H9 (cell line): ENCODE results near the gene RILP. TPM values are rescaled to one million over a fixed set of nuclear protein-coding genes. Genes with fewer than 3 reads are reported as not detected.

Experiments used
- DNase-seq: peaks from one replicate; pipeline ENCODE4 v3.0.0-alpha.2; 2017
- H2AFZ ChIP-seq: one replicate; pipeline ENCODE4 v1.6.1; 2013; ENCODE audit warnings: mild to moderate bottlenecking, low read length, control low read depth, moderate library complexity
- H2AK5ac ChIP-seq: 2 replicates; pipeline ENCODE4 v1.6.1; 2013; ENCODE audit warnings: low read length, control low read depth, mixed read lengths; ENCODE audit not compliant: insufficient read length
- H2BK120ac ChIP-seq: one replicate; pipeline ENCODE4 v1.6.1; 2013; ENCODE audit warnings: low read depth, mild to moderate bottlenecking, low read length, control low read depth, inconsistent platforms; ENCODE audit not compliant: poor library complexity, severe bottlenecking
- H2BK12ac ChIP-seq: 2 replicates; pipeline ENCODE4 v1.6.1; 2013; ENCODE audit warnings: low read length, control low read depth, mixed read lengths, low read depth; ENCODE audit not compliant: insufficient read length
- H2BK15ac ChIP-seq: 2 replicates; pipeline ENCODE4 v1.6.1; 2013; ENCODE audit warnings: low read depth, low read length, control low read depth
- H2BK20ac ChIP-seq: one replicate; pipeline ENCODE4 v1.6.1; 2013; ENCODE audit warnings: low read depth, mild to moderate bottlenecking, low read length, control low read depth, inconsistent platforms; ENCODE audit not compliant: poor library complexity, severe bottlenecking
- H2BK5ac ChIP-seq: 2 replicates; pipeline ENCODE4 v1.6.1; 2013; ENCODE audit warnings: low read length, control low read depth, mixed read lengths; ENCODE audit not compliant: insufficient read length
- H3K14ac ChIP-seq: 2 replicates; pipeline ENCODE4 v1.6.1; 2013; ENCODE audit warnings: low read length, control low read depth; ENCODE audit not compliant: insufficient read depth
- H3K18ac ChIP-seq: 2 replicates; pipeline ENCODE4 v1.6.1; 2013; ENCODE audit warnings: low read depth, mild to moderate bottlenecking, mixed read lengths, low read length, control low read depth; ENCODE audit not compliant: insufficient read length
- H3K23ac ChIP-seq: 2 replicates; pipeline ENCODE4 v1.6.1; 2013; ENCODE audit warnings: low read length, control low read depth, mixed read lengths, low read depth; ENCODE audit not compliant: insufficient read length
- H3K23me2 ChIP-seq: 2 replicates; pipeline ENCODE4 v1.6.1; 2013; ENCODE audit warnings: low read depth, mild to moderate bottlenecking, mixed read lengths, low read length, control low read depth; ENCODE audit not compliant: insufficient read length, poor library complexity, severe bottlenecking
- H3K27ac ChIP-seq: 2 replicates; pipeline ENCODE4 v1.5.1; 2013; ENCODE audit warnings: low read length, control low read depth, mixed read lengths, low read depth; ENCODE audit not compliant: insufficient read length
- H3K27me3 ChIP-seq: 2 replicates; pipeline ENCODE4 v1.6.1; 2013; ENCODE audit warnings: low read length, control low read depth, inconsistent platforms; ENCODE audit not compliant: insufficient read depth
- H3K4ac ChIP-seq: 2 replicates; pipeline ENCODE4 v1.6.1; 2013; ENCODE audit warnings: low read depth, mild to moderate bottlenecking, control low read depth, inconsistent platforms, low read length, moderate library complexity
- H3K4me1 ChIP-seq: 2 replicates; pipeline ENCODE4 v1.6.1; 2013; ENCODE audit warnings: low read length, control low read depth, inconsistent platforms; ENCODE audit not compliant: insufficient read depth
- H3K4me2 ChIP-seq: 2 replicates; pipeline ENCODE4 v1.6.1; 2013; ENCODE audit warnings: low read length, control low read depth, mixed read lengths; ENCODE audit not compliant: insufficient read length, insufficient read depth
- H3K56ac ChIP-seq: 2 replicates; pipeline ENCODE4 v1.6.1; 2013; ENCODE audit warnings: low read depth, mild to moderate bottlenecking, mixed read lengths, low read length, control low read depth; ENCODE audit not compliant: insufficient read length
- H3K79me1 ChIP-seq: 2 replicates; pipeline ENCODE4 v1.6.1; 2013; ENCODE audit warnings: low read depth, mild to moderate bottlenecking, moderate library complexity, low read length, control low read depth, inconsistent platforms; ENCODE audit not compliant: insufficient read depth, poor library complexity, severe bottlenecking
- H3K79me2 ChIP-seq: 2 replicates; pipeline ENCODE4 v1.6.1; 2013; ENCODE audit warnings: low read length, control low read depth, inconsistent platforms; ENCODE audit not compliant: insufficient read depth
- H3K9ac ChIP-seq: 2 replicates; pipeline ENCODE4 v1.6.1; 2013; ENCODE audit warnings: low read length, control low read depth, mixed read lengths; ENCODE audit not compliant: insufficient read length; ENCODE audit errors: extremely low read depth
- H3K9me3 ChIP-seq: one replicate; pipeline ENCODE4 v1.6.1; 2013; ENCODE audit warnings: low read depth, low read length, inconsistent platforms; ENCODE audit not compliant: control insufficient read depth
- H3T11ph ChIP-seq: one replicate; pipeline ENCODE4 v1.6.1; 2013; ENCODE audit warnings: mild to moderate bottlenecking, low read length, control low read depth, inconsistent platforms
- H4K20me1 ChIP-seq: one replicate; pipeline ENCODE4 v1.6.1; 2013; ENCODE audit not compliant: control insufficient read depth, insufficient read length, insufficient read depth
- H4K5ac ChIP-seq: 2 replicates; pipeline ENCODE4 v1.6.1; 2013; ENCODE audit warnings: low read depth, mild to moderate bottlenecking, mixed read lengths, low read length, control low read depth; ENCODE audit not compliant: insufficient read length
- H4K8ac ChIP-seq: replicated peaks from 2 replicates; pipeline ENCODE4 v1.6.1; 2013; ENCODE audit warnings: low read length, control low read depth, mixed read lengths, low read depth; ENCODE audit not compliant: insufficient read length
- H4K91ac ChIP-seq: 2 replicates; pipeline ENCODE4 v1.6.1; 2013; ENCODE audit warnings: low read depth, mild to moderate bottlenecking, moderate library complexity, mixed read lengths, low read length, control low read depth; ENCODE audit not compliant: insufficient read length
- H3K27ac Mint-ChIP-seq, 3 experiments: 2 replicates in 2 of 3; 3 replicates in 1 of 3; pipeline ENCODE4 v1.8.0; 2020 to 2021; ENCODE audit warnings: mixed read lengths in 3 of 3, mild to moderate bottlenecking in 1 of 3, moderate library complexity in 1 of 3
- H3K27me3 Mint-ChIP-seq: 2 replicates; pipeline ENCODE4 v1.8.0; 2021; ENCODE audit warnings: low read depth, mild to moderate bottlenecking, moderate library complexity, mixed read lengths
- H3K36me3 Mint-ChIP-seq, 3 experiments: 2 replicates in 2 of 3; 3 replicates in 1 of 3; pipeline ENCODE4 v1.8.0; 2020 to 2021; ENCODE audit warnings: low read depth in 3 of 3, mixed read lengths in 3 of 3; ENCODE audit not compliant: insufficient read depth in 1 of 3
- H3K4me1 Mint-ChIP-seq, 2 experiments: 2 replicates each; pipeline ENCODE4 v1.8.0; 2020; ENCODE audit warnings: mixed read lengths in 2 of 2
- H3K4me3 Mint-ChIP-seq, 2 experiments: 2 replicates in 1 of 2; 3 replicates in 1 of 2; pipeline ENCODE4 v1.8.0; 2020 to 2021; ENCODE audit warnings: mild to moderate bottlenecking in 2 of 2, mixed read lengths in 2 of 2, moderate library complexity in 1 of 2
- H3K9me3 Mint-ChIP-seq, 2 experiments: 2 replicates in 1 of 2; 3 replicates in 1 of 2; pipeline ENCODE4 v1.8.0; 2020; ENCODE audit warnings: mild to moderate bottlenecking in 2 of 2, mixed read lengths in 2 of 2, moderate library complexity in 1 of 2
- CTCF ChIP-seq: fragments of 200-600 bp; sonication (generic); conservative IDR thresholded peaks from 3 replicates; pipeline ENCODE4 v1.8.0; 2021; ENCODE audit warnings: antibody characterized with exemption, mild to moderate bottlenecking
- WGBS: extraction: QIAGEN DNeasy Blood & Tissue Kit; methylation state at CpG from one replicate; pipeline ENCODE4 v1.1.7; 2013; ENCODE audit warnings: missing lambda C conversion rate, low lambda C conversion rate, mixed read lengths; ENCODE audit not compliant: insufficient read length; ENCODE audit errors: extremely low coverage; 5-methylcytosine and 5-hydroxymethylcytosine counted together
- total RNA-seq: library from RNA; stranded (reverse); gene quantifications from 2 replicates; pipeline ENCODE4 v1.2.1, GENCODE V29; 2021

The RILP gene
- total RNA-seq, 1 experiment from 2014 or later, result 5.4 TPM

- peaks cover 0 to 8% of the 10 kb centered on the region in 2 experiments; a peak in 1 of 5 replicates for H3K9me3 Mint-ChIP-seq
These were observed 10.9 kb downstream of the RILP start for GRCh38 chr17:1638624-1639300.

More at GRCh38 chr17:1638624-1639300, 10.9 kb downstream of the RILP start:
- H3K4ac ChIP-seq, result no peak overlapping the region
- H3K27me3 ChIP-seq, result no peaks in the 10 kb centered on the region
- H3K4me2 ChIP-seq, result no peak overlapping the region
- H3K14ac ChIP-seq, result no peak overlapping the region; the same call in 1 of the 2 replicates
- H3K23me2 ChIP-seq, result no peaks in the 10 kb centered on the region
- H3K79me2 ChIP-seq, result no peaks in the 10 kb centered on the region
- H3K18ac ChIP-seq, result no peak overlapping the region
- peak overlapping the region in 1 of 2 experiments; percentile 40; a peak in 2 of 5 replicates for H3K4me3 Mint-ChIP-seq
- WGBS, result no CpG with 5 or more reads among the region's 19 CpGs
- H2BK120ac ChIP-seq, result no peak overlapping the region
- no peaks in the 10 kb centered on the region for H3K79me1 ChIP-seq
- H3K23ac ChIP-seq, result no peak overlapping the region
- H3K9me3 ChIP-seq, result no peaks in the 10 kb centered on the region
- no peak for TF ChIP-seq CTCF
- no peak overlapping the region for H4K91ac ChIP-seq
- H3K27me3 Mint-ChIP-seq, result no peaks in the 10 kb centered on the region; the same call in 1 of the 2 replicates
- H2AFZ ChIP-seq, result no peak overlapping the region
- H4K5ac ChIP-seq, result no peak overlapping the region
- peaks cover 11 to 25% of the 10 kb centered on the region in 2 experiments for H3K4me1 Mint-ChIP-seq
- no peak overlapping the region for H2BK15ac ChIP-seq
- no peak overlapping the region for H2AK5ac ChIP-seq
- no peak overlapping the region for H2BK12ac ChIP-seq
- H3K27ac Mint-ChIP-seq, result peak overlapping the region in 1 of 3 experiments; percentile 55; a peak in 1 of 7 replicates
- no peaks in the 10 kb centered on the region for H4K20me1 ChIP-seq
- no peak overlapping the region for H3K27ac ChIP-seq
- no peak overlapping the region for H2BK5ac ChIP-seq
- no peaks in the 10 kb centered on the region; a peak in 1 of 7 replicates for H3K36me3 Mint-ChIP-seq
- H3K4me1 ChIP-seq, result no peaks in the 10 kb centered on the region
- DNase-seq, result no peak
- no peak overlapping the region for H3K9ac ChIP-seq
- H4K8ac ChIP-seq, result no peak overlapping the region
- no peak overlapping the region for H3K56ac ChIP-seq
- no peak overlapping the region for H3T11ph ChIP-seq
- H2BK20ac ChIP-seq, result no peak overlapping the region
